ENCODE results near the gene FOXN3.

DNA sequence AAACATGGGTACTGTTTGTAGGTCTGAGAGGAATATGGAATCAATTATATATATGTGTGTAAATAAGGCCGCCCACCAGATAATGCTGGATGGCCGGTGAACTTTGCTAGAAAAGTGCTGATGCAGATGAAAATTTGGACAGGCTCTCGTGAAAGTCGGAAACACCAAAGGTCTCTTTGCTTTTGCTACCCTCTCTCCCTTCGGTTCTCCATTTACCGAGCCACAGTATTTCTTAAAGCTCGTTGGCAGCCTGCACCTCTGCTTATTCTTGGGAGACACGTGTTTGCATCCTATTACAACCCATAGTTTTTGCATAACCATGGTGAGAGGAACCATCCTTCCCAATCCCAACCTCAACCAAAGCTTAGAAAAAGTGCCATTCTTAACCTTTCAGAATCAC lies 109.6 kb downstream of the FOXN3 start:
- TF ChIP-seq, protein P1, sequence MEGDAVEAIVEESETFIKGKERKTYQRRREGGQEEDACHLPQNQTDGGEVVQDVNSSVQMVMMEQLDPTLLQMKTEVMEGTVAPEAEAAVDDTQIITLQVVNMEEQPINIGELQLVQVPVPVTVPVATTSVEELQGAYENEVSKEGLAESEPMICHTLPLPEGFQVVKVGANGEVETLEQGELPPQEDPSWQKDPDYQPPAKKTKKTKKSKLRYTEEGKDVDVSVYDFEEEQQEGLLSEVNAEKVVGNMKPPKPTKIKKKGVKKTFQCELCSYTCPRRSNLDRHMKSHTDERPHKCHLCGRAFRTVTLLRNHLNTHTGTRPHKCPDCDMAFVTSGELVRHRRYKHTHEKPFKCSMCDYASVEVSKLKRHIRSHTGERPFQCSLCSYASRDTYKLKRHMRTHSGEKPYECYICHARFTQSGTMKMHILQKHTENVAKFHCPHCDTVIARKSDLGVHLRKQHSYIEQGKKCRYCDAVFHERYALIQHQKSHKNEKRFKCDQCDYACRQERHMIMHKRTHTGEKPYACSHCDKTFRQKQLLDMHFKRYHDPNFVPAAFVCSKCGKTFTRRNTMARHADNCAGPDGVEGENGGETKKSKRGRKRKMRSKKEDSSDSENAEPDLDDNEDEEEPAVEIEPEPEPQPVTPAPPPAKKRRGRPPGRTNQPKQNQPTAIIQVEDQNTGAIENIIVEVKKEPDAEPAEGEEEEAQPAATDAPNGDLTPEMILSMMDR (IDR thresholded peaks at IDR 0.05 in 4 of 5, conservative IDR thresholded peaks at IDR 0.05 in 1 of 5): no peak
- TF ChIP-seq POLR2A (IDR thresholded peaks at IDR 0.05): no peak

All from gastrocnemius medialis (tissue), 4 donors.